ENCODE data around the gene COG5.

- TF ChIP-seq CTCF (IDR thresholded peaks at IDR 0.05 in 4 of 5, conservative IDR thresholded peaks at IDR 0.05 in 1 of 5) (no peak), POLR2A (IDR thresholded peaks at IDR 0.05) (no peak)
Measured at GRCh38 chr7:107345898-107346297, 217.8 kb downstream of the COG5 start.
